ENCODE data around the gene PAEP. TPM values are rescaled to one million over a fixed set of nuclear protein-coding genes. Genes with fewer than 3 reads are reported as not detected.

Gene PAEP
- total RNA-seq, 6 experiments from 2014 or later, result not detected

DNA sequence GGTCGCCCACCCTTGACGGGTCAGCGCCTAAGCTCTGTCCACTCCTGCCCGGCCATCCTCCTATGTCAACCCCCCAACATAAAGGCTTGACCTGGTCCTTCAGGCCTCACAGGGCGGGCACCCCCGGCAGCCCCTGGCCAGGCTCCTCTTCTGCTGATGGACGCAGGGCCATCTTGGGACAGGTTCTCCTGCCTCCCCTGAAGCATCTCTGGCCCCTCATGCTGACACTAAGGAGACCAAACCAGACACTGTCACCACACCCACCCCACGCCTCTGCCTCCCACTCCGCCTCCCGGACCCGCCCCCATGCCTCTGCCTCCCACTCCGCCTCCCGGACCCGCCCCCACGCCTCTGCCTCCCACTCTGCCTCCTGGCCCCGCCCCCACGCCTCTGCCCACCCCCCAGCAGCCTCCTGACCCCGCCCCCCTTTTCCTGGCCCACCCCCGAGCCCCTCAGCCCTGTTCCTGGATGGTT is 8.8 kb upstream of the PAEP start:
- Histone ChIP-seq H3K9me3 (no peaks in the 10 kb centered on the region), H3K4me1 (no peaks in the 10 kb centered on the region), H3K4me3 (no peak overlapping the region), H3K36me3 (no peaks in the 10 kb centered on the region), H3K27ac (no peak overlapping the region), H3K27me3 (no peaks in the 10 kb centered on the region)
- WGBS (ENCODE audit: insufficient coverage, low coverage, low lambda C conversion rate, missing lambda C conversion rate), result 56% methylated on average over 7 of the region's 19 CpGs
- ATAC-seq (no peak), DNase-seq (no peak)
- no peak for TF ChIP-seq POLR2A (IDR thresholded peaks at IDR 0.05)
- intact Hi-C loops (cut with DNase I), result no loop called here

GRCh38 chr9:135554718-135555117 is 6.8 kb upstream of the PAEP start:
- intact Hi-C loops (cut with DNase I), result no loop called here
- no peak for DNase-seq
- no peaks in the 10 kb centered on the region for H3K36me3 ChIP-seq
- no peaks in the 10 kb centered on the region for H3K27me3 ChIP-seq
- H3K9me3 ChIP-seq, result no peaks in the 10 kb centered on the region
- H3K4me1 ChIP-seq, result no peaks in the 10 kb centered on the region
- 41% methylated on average over 3 of the region's 4 CpGs for WGBS (ENCODE audit: insufficient coverage, low coverage, low lambda C conversion rate, missing lambda C conversion rate)
- no peak overlapping the region for H3K4me3 ChIP-seq
- TF ChIP-seq POLR2A (IDR thresholded peaks at IDR 0.05) (no peak), CTCF (IDR thresholded peaks at IDR 0.05) (no peak)
- H3K27ac ChIP-seq, result no peak overlapping the region
- no peak for ATAC-seq

GRCh38 chr9:135555203-135555602 is 6.4 kb upstream of the PAEP start:
- no peak overlapping the region for H3K27ac ChIP-seq
- no peaks in the 10 kb centered on the region for H3K27me3 ChIP-seq
- intact Hi-C loops (cut with DNase I), result no loop called here
- TF ChIP-seq CTCF (IDR thresholded peaks at IDR 0.05) (no peak), POLR2A (IDR thresholded peaks at IDR 0.05) (no peak)
- peak in 1 of 3 donors; percentile 23 for DNase-seq
- no peaks in the 10 kb centered on the region for H3K4me1 ChIP-seq
- H3K9me3 ChIP-seq, result no peaks in the 10 kb centered on the region
- ATAC-seq, result no peak
- H3K4me3 ChIP-seq, result no peak overlapping the region
- H3K36me3 ChIP-seq, result no peaks in the 10 kb centered on the region
- 42% methylated on average over 5 of the region's 5 CpGs for WGBS (ENCODE audit: insufficient coverage, low coverage, low lambda C conversion rate, missing lambda C conversion rate)

GRCh38 chr9:135555910-135556309 is 5.6 kb upstream of the PAEP start:
- no peak overlapping the region for H3K27ac ChIP-seq
- no peaks in the 10 kb centered on the region for H3K4me1 ChIP-seq
- H3K9me3 ChIP-seq, result no peaks in the 10 kb centered on the region
- no peaks in the 10 kb centered on the region for H3K36me3 ChIP-seq
- H3K27me3 ChIP-seq, result no peaks in the 10 kb centered on the region
- peak in 1 of 3 donors; percentile 28 for DNase-seq
- WGBS (ENCODE audit: insufficient coverage, low coverage, low lambda C conversion rate, missing lambda C conversion rate), result 53% methylated on average over 14 of the region's 16 CpGs
- TF ChIP-seq POLR2A (IDR thresholded peaks at IDR 0.05) (no peak), CTCF (IDR thresholded peaks at IDR 0.05) (no peak)
- H3K4me3 ChIP-seq, result no peak overlapping the region
- no peak for ATAC-seq
- intact Hi-C loops (cut with DNase I), result no loop called here

GRCh38 chr9:135559606-135560005 is 1.9 kb upstream of the PAEP start:
- Histone ChIP-seq H3K36me3 (no peaks in the 10 kb centered on the region), H3K27ac (no peak overlapping the region), H3K4me1 (no peaks in the 10 kb centered on the region), H3K27me3 (no peaks in the 10 kb centered on the region), H3K4me3 (no peak overlapping the region), H3K9me3 (no peaks in the 10 kb centered on the region)
- WGBS (ENCODE audit: insufficient coverage, low coverage, low lambda C conversion rate, missing lambda C conversion rate), result 24% methylated on average over 7 of the region's 11 CpGs
- TF ChIP-seq POLR2A (IDR thresholded peaks at IDR 0.05) (no peak), CTCF (IDR thresholded peaks at IDR 0.05) (no peak)
- ATAC-seq (no peak), DNase-seq (no peak)
- intact Hi-C loops (cut with DNase I), result no loop called here

Data from right lobe of liver (tissue), 6 donors.